ENCODE measurements around the gene CELF2. TPM values are rescaled to one million over a fixed set of nuclear protein-coding genes. Genes with fewer than 3 reads are reported as not detected.

CELF2 gene
- total and polyA plus RNA-seq, 8 donors: 58.0 to 107 (median 65.9) TPM

DNA sequence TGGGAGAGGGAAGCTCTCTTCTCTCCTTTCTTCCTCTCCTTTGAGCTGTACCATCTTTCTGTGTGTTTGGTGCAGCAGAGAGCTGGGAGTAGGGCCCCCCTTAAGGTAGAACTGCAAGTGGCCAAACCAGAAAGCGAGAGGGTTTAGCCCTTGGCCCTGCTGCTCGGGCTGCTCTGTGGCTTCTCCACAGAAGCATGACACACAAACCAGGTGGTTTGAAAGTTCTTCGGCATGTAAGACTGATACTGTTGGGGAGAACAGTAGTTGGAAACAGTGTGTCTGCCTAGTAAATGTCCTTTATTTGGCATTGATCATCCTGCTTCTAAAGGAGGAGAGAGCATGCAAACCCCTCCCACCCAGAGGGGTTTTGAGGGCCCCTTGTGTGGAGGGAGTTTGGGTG, 277.8 kb downstream of the CELF2 start:
- H3K4me1 ChIP-seq: no peaks in the 10 kb centered on the region
- H3K9me3 ChIP-seq: no peaks in the 10 kb centered on the region
- ATAC-seq (no peak), DNase-seq (no peak)
- H3K36me3 ChIP-seq: peaks cover 0 to 93% of the 10 kb centered on the region in 2 donors
- no peak overlapping the region for H3K4me3 ChIP-seq
- intact Hi-C loops (cut with DNase I): no loop called here
- TF ChIP-seq CTCF (IDR thresholded peaks at IDR 0.05): no peak
- H3K27me3 ChIP-seq: no peaks in the 10 kb centered on the region
- no peak overlapping the region for H3K27ac ChIP-seq

DNA sequence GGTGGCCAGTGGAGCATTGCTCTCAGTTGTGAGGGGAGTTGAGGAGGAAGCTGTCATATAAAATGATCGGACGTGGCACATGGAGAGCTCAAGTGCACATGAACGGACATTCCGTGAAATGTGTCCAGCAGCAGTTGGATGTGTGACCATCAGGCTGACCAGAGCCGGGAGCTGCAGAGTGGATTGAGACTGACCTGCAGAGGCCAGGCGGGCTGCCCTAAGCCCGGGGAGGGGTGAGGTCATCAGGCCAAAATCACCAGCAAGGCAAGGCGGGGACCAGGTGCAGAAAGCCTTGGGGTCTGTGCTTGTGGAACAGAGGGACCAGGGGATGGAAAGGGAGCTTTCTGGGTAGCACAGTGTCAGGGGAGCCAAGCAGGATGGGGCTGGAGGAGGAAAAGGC, 279.5 kb downstream of the CELF2 start:
- TF ChIP-seq CTCF (IDR thresholded peaks at IDR 0.05): no peak
- no peak for ATAC-seq
- no peak overlapping the region for H3K4me3 ChIP-seq
- H3K4me1 ChIP-seq: no peaks in the 10 kb centered on the region
- H3K9me3 ChIP-seq: no peaks in the 10 kb centered on the region
- intact Hi-C loops (cut with DNase I): no loop called here
- peaks cover 0 to 91% of the 10 kb centered on the region in 2 donors for H3K36me3 ChIP-seq
- DNase-seq: no peak
- H3K27me3 ChIP-seq: no peaks in the 10 kb centered on the region
- no peak overlapping the region for H3K27ac ChIP-seq

DNA sequence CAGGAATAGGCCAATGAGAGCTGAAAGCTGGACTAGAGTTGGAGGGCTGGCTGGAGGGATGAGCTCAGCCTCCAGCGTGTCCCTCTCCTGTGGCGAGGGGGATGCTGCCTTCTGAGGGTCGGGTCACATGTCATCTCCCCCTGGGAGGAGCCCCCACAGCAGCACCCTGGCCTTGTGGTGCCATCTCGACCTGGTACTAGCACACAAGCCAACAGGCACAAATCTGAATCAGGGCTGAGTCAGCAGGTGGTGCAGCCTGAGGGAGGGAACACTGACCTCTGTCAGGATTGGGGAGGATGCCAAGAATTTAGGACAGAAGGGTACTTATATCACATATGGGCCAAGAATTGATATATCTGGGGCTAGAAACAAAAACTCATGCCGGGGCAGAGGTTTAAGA, 280.4 kb downstream of the CELF2 start:
- TF ChIP-seq CTCF (IDR thresholded peaks at IDR 0.05): no peak
- H3K4me1 ChIP-seq: no peaks in the 10 kb centered on the region
- DNase-seq: no peak
- intact Hi-C loops (cut with DNase I): no loop called here
- ATAC-seq: peak; percentile 21
- peaks cover 0 to 91% of the 10 kb centered on the region in 2 donors for H3K36me3 ChIP-seq
- H3K9me3 ChIP-seq: no peaks in the 10 kb centered on the region
- no peak overlapping the region for H3K27ac ChIP-seq
- no peaks in the 10 kb centered on the region for H3K27me3 ChIP-seq
- H3K4me3 ChIP-seq: no peak overlapping the region

DNA sequence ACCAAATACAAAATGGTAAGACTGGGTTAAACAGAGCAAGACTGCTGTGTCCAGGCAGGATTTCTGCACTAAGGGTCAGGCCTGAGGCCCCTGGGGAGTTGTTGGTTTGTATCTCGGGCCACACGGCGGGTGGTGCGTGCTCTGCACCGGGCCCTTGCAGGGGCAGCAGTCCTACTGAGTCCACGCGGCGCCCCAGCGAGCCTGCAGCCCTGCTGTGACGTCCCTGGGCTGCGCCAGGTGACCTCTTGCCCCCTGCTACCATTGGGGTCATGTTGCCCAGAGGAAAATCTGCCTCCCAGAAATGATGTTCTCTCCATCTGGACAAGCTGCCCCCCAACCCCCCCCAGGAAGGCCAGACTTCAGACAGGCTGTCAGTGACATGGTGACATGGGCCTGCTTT, 281.5 kb downstream of the CELF2 start:
- Histone ChIP-seq H3K4me3 (no peak overlapping the region), H3K27me3 (no peaks in the 10 kb centered on the region), H3K36me3 (peaks cover 0 to 92% of the 10 kb centered on the region in 2 donors), H3K4me1 (no peaks in the 10 kb centered on the region), H3K9me3 (no peaks in the 10 kb centered on the region), H3K27ac (no peak overlapping the region)
- intact Hi-C loops (cut with DNase I): no loop called here
- no peak for DNase-seq
- no peak for ATAC-seq
- no peak for TF ChIP-seq CTCF (IDR thresholded peaks at IDR 0.05)

DNA sequence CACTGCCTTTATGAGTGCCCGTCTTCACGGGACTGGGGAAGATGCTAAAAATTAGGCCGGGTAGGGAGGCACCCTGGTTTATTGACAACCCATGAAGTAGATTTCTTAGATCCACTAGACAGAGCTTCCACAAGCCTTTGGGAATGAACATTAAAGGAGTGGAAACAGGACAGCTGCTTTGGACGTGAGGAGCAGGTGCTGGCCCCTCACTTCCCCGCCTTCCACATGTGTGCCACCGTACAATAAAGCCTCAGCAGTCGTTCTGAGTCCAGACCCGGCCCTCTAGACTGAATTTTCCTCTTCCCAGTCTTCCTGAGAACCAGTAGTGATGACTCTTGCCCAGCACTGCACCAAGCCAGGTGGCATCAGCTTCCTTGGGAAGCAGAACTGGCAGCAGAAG, 282.4 kb downstream of the CELF2 start:
- H3K4me3 ChIP-seq: no peak overlapping the region
- peaks cover 0 to 92% of the 10 kb centered on the region in 2 donors for H3K36me3 ChIP-seq
- H3K4me1 ChIP-seq: no peaks in the 10 kb centered on the region
- H3K27me3 ChIP-seq: no peaks in the 10 kb centered on the region
- ATAC-seq: no peak
- H3K9me3 ChIP-seq: no peaks in the 10 kb centered on the region
- TF ChIP-seq CTCF (IDR thresholded peaks at IDR 0.05): no peak
- no peak overlapping the region for H3K27ac ChIP-seq
- DNase-seq: no peak
- intact Hi-C loops (cut with DNase I): no loop called here

Data from left lung (tissue), 10 donors.